HG03521 (cell line): Measurements from ENCODE around the gene GLB1L3.

Source experiments
- ATAC-seq: cut with Tn5 transposase; IDR thresholded peaks from one replicate; pipeline ENCODE4 v1.9.1; 2021; ENCODE audit warnings: mild to moderate bottlenecking, moderate library complexity; ENCODE audit not compliant: unreplicated experiment

GLB1L3 gene

DNA sequence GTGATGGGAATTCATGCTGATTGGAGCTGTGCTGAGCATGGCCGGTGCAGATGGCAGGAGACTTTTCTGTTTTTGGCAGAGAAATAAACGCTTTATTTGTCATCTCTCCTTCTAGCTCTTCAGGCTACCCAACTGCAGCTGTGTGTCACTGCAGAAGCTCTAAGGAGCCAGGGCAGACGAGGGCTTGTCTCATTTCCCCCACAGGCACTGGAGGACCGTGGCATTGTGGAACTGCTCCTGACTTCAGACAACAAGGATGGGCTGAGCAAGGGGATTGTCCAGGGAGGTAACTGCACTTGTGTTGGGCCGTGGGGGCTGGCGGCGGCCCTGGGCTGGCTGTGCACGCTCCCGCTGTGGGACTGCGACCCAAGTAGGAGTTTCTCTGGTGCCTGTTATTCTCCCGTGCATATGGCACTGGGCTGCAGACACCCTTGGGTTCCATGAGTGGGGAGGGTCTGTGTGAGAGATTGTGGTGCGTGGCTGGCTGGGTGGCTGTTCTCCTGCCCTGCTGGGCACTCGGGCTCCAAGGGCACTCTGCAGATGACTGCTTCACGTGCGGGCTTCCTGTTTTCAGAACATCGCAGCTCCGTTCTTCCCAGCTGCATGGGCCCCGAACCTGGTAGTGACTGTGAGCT is 82.8 kb downstream of the GLB1L3 start:
- ATAC-seq, result no peak

DNA sequence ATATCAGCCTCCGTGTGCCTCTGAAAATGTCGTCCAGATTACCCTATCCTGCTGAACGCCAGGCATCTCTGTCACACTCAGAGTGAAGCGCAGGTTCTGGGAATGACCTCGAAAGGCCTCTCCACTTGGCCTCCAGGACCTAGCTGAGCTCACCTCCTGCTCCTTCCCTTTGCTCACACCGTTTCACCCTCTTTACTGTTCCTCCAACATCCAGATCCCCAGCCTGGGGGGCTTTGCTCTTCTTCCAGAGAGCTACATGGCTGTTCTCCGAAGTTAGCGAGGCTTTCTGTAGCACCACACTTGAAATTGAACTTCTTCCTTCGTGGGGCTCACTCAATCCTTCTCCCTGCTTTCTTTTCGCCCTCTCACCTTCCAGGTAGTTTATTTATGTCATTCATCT is 83.5 kb downstream of the GLB1L3 start:
- ATAC-seq, result no peak

DNA sequence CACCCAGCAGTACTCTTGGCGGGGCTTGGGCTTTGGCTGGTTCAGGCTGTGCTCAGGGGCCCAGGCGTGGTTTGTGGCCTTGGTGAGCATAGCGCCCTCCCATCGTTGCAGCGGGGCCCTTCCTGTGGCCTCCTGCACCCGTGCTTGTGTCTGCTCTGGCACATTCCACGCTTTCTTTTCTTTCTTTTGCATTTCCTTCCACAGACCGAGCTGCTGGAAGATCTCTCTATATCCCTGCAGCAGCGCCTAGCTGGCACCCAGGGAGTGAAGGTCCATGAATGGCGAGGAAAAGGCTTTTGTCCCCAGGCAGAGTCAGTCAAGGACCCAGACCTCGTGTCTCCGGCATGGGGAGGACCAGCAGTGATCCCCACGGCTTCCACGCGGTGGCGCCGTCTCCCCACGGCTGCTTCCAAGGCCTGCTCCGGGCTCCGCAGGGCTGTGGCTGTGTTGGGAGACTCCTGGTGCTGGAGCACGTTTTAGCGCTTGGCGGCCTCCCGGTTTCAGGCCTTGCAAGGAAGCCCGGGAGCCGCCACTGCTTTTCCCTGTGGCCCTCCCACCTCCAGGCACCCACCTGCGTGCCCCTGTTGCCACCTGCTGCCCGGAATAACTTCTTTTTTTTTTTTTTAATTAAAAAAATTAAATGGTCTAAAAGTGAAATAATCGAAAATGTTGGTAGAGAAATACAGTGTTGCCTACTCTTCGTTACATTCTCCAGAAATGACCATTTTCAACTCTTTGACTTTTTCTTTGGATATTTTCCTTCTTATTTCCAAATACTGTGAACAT is 84.1 kb downstream of the GLB1L3 start:
- ATAC-seq, result peak; percentile 95

DNA sequence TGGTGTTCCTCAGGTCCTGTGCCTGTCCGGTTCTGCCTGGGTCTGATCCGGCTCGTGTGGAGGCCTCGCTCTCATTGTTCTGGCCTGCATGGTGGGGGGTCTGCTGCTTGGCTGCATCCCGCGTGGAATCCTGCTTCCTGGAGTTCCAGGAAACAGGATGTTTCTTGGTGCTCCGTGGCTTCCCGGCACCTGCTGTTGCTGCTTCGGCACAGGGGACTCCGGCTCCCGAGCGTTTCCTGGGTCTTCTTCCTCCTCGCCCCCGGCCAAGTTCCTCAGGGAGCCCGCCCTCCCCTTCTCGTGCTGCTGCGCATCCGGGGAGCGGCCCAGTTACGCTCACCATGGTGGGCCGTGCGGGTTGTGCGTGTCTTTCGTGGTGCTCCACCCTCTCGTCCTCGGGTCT is 85.5 kb downstream of the GLB1L3 start:
- ATAC-seq, result no peak

DNA sequence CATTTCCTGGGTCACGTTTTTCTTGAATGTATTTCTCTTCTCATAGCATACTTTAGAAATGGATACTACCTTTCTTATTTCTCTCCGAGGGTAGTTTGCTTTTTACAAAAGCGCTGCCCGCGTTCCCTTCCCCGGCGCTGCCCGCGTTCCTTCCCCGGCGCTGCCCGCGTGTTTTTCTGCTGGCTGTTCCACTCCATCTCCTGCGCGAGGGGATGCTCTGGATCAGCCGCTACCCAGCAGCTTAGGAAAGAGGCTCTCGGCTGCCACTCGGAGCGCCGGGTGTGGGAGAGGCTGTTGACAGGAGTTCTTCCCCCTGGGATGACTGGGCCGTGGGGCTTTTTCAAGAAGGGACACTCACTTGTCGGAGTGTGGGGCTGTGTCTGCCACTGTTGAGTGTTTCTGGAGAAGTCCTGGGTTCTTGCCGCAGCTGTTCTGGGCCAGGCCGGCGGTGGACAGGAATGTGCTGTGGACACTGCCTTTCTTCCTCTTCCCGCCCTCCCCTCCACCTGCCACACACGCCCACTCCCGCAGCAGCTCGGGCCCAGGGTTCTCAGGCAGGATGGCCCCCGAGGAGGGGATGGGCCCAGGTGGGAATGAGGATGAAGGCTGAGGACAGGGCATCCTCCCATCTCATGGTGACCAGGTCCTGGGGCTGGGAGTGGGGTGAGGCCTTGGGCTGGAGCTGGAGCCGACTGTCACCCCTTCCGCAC is 86.2 kb downstream of the GLB1L3 start:
- no peak for ATAC-seq

DNA sequence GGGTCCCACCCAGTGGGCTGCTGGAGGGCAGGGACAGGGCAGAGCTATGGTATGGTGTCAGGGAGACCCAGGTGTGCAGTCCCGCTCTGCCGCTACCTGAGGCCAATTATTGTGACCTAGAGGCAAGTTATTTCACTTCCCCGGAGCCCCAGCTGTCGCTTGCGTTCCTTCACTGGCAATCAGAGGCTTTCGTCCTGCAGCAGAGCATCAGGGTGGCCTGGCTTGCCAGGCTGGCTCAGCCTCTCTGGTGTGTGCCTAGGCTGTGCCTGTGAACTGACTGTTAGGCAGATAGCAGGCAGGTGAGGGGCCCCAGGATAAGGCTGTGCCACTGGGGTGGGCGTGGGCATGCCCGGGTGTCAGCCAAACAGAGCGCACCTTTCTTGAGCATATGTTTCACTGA is 87.0 kb downstream of the GLB1L3 start:
- no peak for ATAC-seq

DNA sequence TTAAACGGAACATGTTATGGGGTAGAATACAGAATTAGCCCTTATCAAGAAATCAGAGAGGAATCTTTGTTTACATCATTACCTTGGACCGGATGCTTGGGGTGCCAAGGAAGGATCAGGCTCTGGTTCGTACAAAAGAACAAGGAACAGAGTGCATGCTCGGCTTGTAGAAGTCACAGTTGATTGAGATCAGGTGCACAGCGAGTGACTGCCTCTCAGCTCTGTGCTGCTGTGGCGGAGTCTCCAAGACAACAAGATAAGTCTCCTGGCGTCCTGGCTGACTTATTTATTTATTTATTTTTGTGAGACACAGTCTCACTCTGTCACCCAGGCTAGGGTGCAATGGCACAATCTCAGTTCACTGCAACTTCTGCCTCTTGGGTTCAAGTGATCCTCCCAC is 87.4 kb downstream of the GLB1L3 start:
- ATAC-seq, result no peak

DNA sequence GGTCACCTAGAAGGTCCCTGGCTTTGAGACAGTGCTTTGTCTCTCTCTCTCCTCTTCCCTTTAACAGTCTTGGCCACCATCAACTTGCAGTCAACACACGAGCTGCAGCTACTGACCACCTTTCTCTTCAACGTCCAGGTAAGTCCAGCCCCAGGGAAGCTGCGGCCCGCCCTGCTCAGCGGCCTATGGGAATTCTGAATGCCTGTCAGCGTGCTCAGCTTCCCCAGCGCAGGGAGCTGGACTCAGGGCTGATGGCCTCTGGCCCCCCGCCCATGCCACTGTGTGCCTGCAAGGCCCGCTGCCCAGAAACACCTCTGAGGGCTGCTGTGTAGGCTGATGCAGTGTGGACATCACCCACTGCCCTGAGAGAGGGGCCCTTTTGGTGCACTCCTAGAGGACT is 88.1 kb downstream of the GLB1L3 start:
- ATAC-seq, result no peak

DNA sequence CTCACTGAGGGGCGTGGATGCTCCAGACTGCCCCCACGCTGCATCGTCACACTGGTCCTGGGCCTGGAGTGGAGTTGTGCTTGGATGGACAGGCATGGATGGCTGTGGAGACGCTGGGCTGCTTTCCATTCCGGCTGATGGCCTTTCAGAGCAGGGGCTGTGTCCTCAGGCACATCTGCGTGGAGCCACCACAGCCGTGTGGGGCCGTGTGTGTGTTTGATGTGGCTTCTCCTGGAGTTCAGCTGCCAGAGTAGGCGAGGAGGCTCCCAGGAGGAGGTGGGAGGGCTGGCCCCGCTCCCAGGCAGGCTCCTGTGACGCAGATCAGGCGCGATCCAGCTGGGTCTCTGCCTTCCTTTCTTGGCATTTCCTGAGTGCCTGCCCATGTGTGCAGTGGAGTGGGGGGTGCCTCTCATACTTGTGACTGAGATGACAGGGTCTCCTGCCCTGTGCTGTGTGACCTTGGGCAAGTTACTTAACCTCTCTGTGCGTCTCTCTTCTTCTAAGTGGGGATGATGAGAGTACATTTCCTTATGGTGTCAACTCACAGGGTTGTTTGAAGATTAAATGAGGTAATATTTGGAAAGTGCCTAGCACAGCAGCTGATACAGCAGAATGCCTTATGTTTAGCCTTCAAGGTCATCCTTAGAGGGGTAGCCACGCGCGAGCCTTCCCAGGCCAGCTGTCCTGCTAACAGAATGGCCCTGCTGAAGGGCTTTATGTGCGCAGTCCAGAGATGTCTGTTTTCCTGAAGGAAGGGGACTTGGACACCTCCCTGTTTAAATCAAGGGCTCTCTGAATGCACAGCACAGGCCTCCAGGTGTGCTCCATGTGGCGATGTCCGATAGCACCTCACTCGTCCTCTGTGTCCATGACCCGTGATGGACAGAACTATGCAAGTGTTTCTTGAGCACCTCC is 89.1 kb downstream of the GLB1L3 start:
- no peak for ATAC-seq

DNA sequence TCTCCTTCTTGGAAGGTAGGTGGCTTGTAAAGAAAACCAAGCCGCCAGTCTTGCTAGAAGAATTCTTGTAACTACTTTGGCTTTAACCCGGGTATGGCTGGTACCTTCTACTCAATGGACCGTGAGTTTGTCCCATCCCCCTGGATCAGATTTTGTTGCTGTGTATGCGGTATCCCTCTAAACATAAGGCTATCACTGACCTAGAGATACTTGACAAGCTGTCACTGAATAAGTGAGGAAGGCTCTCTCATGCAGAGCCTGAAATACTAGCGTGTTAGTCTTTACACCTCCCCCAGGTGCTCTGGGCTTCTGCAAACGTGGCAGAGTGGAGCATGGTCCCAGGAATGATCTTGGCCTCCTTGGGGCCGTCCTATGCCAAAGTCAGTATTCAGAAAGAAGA is 90.1 kb downstream of the GLB1L3 start:
- no peak for ATAC-seq

DNA sequence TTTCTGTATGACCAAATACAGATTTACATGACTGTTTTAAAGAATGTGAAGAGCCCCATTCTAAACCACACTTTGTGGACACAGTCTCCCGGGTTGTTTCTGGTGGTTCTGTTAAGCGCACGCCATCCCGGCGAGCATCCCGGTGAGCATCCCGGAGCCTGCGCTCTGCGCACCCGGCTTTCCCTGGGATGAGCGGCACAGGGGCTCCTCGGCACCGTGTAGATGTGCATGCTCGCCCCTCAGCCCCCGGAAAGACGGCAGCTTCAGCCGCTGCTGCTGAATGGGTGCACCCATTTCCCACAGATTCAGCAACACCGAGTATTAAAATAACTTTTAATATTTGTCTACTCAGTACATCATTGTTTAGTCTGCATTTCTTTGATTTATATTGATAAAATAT is 91.6 kb downstream of the GLB1L3 start:
- no peak for ATAC-seq
